Measurements from ENCODE around the gene OLR1.

The OLR1 gene

DNA sequence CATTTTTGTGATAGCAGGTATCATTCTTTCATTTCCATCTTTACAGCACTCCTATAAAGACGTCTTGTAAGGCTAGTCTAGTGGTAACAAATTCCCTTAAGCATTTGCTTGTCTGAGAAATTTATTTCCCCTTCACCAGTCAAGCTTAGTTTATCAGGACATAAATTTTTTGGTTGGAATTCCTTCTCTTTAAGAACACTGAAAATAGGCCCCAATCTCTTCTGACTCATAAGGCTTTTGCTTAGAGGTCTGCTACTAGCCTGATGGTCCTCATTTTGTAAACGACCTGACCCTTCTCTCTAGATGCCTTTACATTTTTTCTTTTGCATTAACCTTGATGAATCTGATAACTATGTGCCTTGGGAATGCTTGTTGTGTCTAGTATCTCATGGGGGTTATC is 20.3 kb downstream of the OLR1 start:
- DNase-seq, result no peak

DNA sequence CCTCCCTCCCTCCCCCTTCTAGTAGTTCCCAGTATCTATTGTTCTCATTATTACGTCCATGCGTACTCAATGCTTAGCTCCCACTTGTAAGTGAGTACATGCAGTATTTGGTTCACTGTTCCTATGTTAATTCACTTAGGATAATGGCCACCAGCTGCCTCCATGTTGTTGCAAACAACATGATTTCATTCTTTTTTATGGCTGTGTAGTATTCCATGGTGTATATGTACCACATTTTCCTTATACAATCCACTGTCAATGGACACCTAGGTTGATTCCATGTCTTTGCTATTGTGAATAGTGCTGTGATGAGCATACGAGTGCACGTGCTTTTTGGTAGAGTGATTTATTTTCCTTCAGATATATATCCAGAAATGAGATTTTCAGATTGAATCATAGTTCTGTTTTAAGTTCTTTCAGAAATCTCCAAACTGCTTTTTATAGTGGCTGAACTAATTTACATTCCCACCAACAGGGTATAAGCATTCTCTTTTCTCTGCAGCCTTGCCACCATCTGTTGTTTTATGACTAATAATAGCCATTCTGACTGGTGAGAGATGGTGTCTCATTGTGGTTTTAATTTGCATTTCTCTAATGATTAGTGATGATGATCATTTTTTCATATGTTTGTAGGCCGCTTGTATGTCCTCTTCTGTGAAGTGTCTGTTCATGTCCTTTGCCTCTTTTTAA is 24.1 kb downstream of the OLR1 start:
- no peak for DNase-seq

DNA sequence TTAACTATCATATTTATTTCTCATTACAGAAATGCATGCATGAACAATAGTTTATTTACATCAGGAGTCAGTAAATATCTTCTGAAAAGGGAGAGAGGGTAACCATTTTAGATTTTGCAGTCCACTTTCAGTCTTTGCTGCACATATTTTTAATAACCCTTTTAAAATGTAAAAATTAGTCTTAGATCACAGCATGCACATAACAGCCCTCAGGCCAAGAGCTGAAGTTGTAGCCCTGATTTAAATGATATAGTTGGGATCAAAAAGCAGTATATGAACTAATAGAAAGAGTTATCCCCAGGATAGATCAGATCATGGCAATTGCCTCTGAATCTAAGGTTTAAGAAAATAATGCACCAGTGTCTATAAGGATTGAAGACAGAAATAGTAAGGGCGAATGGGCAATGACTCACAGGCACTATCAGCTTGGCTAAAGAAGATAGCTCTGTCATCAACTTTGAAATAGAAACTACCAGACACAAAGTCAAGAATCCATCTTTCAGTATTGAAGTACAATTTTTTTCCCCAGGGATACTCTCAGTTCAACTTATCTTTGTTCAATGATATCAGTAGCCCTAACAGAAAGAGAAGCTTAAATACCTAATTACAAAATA is 28.8 kb downstream of the OLR1 start:
- no peak for DNase-seq

DNA sequence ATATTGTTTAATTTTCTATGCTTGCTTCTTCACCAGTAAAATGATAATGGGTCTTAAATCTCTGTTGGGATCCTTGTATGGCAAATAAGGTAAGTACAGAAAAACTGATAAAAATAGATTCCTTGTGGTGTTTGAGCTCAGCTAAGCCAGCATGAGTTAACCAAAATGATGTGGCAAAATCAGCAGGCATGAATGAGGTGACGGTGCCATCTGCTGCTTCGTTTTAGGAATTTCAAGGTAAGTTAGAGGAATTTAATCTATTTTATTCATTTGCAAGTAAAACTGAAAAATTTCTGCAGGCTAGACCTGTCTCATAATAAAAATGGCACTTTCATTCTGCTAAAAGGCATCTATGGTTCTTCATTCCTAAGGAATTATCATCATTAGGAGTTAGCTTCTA is 31.9 kb downstream of the OLR1 start:
- peak; percentile 60 for DNase-seq

DNA sequence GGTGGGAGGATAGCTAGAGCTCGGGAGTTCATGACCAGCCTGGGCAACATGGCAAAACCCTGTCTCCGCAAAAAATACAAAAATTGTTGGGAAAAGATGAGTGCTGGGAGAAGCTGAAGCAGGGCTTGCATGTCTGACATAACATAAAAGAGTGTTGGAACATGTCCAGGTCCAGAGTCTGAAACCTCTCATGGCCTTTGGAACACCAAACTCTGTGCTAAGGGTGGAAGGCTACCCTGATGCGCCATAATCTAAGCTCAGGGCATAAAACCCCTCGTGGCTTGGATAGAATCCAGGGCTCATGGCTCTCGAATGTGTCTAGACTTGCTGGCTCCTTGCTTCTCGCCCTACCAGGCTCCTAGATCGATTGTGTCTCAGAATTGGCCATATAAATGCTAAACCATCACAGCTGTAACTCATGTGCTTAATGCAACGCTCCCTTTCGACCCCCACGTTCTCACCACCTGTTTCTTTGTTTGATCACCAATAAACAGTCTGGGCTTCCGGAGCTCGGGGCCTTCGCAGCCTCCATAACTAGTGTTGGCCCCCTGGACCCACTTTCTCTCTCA is 35.2 kb downstream of the OLR1 start:
- no peak for DNase-seq

DNA sequence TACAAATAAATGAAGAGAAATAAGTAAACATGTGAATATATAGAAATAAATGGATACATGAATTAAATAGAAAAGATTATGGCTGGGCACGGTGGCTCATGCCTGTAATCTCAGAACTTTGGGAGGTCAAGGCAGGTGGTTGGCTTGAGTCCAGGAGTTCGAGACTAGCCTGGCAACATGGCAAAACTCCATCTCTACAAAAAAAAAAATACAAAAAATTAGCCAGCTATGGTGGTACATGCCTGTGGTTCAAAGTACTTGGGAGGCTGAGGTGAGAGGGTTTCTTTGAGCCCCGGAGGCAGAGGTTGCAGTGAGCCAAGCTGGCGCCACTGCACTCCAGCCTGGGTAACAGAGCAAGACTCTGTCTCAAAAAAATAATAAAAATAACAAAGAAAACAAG is 36.8 kb downstream of the OLR1 start:
- DNase-seq, result no peak

DNA sequence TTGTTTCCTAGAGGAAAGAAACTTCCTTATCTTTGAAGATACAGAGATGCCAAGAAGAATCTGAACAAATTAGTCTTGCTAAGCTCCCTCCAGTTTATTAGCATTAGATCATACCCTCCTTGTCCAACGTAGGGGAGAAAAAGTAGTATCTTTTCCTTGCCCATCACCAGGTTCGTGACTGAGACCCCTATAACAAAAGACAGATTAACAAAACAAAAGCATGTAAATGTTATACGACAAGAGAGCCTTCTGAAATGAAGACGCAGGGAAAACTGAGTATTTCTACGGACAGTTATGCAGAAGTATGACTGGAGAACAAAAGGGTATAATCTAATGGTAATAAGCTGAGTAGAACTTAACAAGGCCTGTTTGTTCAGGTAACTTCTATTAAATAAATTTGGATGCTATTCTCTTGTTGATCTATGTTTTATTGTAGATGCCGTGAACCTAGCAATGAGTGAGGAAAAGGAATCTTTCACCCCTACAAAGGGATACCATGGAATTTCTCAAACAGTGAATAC is 39.0 kb downstream of the OLR1 start:
- no peak for DNase-seq

DNA sequence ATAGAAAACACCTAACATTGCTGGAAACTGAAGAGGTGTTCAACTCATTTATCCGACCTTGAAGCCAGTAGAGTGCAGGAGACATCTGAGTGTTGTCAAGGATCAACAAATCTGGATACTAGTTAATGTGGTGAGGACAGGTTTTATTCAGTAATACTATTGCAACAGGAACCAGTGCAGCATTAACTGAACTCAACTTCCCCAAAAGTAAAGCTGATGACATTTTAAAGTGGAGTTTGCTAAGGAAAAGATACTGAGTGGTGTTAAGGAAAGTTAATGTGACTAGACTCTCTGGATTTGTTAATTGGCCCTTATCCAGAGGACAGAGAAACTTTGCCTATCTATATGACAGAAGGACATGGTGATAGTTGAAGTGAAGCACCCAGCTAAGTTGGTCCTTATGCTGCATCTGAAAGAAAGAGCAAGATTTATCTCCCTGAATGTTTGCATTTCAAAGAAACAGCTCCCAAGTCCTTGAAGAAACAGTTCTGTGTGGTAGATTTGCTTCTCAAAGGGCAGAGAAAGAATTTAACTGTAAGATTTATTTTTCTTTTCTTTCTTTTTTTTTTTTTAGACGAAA is 40.7 kb downstream of the OLR1 start:
- DNase-seq, result no peak

DNA sequence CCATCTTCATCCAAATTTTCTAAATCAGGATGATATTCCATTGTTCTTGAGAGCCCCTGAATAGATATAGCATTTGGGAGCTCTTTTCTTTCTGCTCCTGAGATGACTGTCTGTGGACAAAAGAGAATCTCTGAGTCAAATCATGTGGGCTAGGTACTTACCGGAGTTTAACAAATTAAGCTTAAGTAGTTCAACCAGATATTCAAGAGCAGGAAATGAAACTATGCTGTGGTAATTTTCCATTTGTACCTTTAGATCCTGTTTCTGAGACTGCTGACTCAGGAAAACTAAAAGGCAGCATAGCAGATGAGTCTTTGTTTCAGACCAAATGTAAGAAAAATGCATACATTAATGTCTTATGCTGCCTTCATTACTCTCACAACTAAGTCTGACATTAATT is 41.9 kb downstream of the OLR1 start, which contains the start of gene CLEC7A:
CLEC7A (minus strand) TSS at position 158 of the 400 bp plus-strand sequence; CDS start at position 41, 117 bp downstream.
- DNase-seq, result peak; percentile 21

DNA sequence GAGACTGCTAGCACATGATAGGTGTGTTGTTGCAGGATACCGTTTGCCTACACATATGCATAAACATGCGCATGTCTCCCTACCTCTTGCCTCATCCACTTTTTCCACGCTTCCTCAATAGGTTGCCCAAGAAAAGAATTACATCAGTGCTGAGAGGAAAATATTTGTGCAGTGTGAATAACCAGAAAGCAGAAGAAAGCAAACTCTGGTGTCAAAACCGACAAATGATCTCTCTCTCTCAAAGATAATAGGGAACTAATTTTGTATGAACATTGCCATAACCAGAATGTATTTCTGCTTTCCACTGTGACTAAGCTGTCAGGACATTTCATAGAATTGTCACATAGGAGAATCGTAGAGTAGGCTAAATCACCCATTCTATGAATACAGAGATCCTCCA is 43.2 kb downstream of the OLR1 start:
- peak; percentile 35 for DNase-seq

DNA sequence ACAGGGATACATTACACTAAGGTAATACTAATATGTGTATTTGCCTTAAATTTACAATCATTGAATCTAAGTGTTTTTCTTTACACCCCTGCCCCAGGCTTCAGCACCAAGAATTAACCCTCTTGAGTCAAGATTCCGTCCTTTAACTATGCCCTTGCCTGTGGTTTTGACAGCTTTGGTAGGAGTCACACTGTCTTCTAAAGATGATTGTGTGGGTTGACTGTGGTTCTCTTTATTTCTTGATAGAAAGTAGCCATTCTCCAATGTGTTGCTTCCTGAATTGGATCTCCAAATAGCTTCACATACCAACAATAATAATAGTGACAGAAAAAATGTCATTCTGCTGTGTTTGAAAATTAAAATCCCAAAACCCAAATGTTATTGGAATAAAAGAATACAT is 45.5 kb downstream of the OLR1 start:
- no peak for DNase-seq

DNA sequence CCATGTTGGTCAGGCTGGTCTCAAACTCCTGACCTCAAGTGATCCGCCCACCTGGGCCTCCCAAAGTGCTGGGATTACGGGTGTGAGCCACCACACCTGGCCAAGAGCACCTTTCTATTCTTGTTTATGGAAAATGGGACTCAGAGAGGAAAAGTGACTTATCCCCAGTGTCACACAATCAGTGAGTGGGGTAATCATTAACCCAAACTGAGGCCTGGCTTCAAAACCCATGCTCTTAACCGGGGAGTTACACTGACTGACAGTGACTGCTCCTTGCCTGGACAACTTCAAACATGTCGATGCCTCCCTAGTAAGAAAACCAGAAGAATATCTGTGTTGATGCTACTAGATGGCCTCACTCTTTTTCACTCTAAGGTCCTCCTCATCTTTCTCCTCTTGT is 49.2 kb downstream of the OLR1 start:
- DNase-seq, result no peak

DNA sequence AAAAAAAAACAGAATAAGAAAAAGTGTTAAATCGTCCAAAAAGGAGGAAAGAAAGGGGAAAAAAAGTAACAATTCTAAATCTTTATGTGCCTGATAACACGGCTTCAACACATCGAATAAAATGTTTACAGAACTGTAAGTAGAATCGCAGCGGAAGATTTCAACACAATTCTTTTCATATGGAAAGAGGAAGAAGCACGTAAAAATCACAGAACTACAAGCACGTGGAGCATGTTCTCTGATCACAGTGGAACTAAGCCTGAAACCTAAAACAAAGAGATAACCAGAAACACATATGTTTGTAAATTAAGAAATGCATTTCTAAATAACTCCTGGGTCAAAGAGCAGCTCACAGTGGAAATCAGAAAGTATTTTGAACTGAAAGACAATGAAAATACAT is 50.7 kb downstream of the OLR1 start:
- DNase-seq, result no peak

DNA sequence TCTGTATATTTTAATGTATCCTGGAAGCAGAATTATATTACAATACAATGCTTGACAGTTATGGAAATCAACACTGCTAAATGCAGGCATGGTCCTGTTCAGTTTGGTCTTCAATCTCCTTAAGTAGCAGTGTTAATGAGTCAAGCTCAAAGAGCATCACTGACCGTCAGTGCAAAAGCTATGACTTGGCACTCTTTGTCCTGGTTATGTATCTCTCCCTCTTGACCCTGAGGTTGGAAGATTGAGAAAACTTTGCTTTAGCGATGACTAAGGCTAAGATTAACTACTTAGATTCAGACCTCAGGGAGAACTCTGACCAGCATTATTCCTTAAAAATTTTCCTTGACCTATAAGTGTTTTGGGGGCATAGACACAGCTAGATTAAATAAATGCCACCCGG is 52.9 kb downstream of the OLR1 start:
- no peak for DNase-seq

DNA sequence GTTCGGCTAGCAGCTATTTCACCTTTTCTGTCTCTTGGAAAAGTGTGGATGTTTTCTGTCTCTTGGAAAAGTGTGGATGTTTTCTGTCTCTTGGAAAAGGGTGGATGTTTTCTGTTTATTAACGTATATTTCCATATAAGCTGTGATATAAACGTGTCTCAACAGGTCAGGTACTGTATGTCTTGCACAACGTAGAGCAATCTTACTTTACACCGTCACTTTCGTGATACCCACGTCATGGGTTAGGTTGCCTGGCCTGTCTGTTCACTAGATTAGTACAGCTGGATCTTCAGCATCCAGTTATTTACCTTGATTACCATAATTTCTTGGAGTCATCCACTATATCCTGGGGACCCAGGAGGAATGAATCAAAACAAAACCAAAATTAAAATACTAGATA is 56.0 kb downstream of the OLR1 start:
- DNase-seq, result no peak

DNA sequence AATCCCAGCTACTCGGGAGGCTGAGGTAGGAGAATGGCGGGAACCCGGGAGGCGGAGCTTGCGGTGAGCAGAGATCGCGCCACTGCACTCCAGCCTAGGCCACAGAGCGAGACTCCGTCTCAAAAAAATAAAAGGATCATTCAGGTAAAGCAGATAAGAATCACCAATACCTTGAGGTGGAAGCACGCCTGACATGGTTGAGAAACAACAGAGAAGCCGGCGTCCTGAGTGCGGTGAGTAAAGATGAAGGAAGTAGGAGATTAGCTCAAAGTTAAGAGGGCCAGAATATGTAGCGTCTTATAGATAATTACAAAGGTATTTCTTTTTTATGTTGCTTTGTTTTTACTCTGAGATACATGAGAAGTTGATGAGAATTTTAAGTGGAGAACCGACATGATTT is 56.6 kb downstream of the OLR1 start:
- no peak for DNase-seq

DNA sequence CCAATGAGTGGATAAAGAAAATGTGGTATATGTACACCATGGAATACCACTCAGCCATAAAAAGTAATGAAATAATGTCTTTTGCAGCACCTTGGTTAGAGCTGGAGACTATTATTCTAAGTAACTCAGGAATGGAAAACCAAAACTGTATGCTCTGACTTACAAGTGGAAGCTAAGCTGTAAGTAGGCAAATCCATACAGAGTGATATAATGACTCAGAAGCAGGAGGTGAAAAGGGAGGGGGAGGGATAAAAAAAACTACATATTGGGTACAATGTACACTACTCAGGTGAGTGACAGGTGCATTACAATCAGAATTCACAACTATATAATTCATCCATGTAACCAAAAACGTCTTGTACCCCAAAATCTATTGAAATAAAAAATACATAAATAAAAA is 58.0 kb downstream of the OLR1 start:
- DNase-seq, result no peak

DNA sequence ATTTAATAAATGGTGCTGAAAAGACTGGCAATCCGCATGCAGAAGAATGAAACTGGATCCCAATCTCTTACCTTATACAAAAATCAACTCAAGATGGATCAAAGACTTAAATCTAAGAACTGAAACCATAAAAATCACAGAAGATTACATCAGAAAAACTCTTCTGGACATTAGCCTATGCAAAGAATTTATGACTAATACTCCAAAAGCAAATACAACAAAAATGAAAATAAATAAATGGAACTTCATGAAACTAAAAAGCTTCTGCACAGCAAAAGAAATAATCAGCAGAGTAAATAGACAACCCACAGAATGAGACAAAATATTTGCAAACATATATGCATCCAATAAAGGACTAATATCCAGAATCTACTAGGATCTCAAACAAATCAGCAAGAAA is 58.9 kb downstream of the OLR1 start:
- DNase-seq, result no peak

DNA sequence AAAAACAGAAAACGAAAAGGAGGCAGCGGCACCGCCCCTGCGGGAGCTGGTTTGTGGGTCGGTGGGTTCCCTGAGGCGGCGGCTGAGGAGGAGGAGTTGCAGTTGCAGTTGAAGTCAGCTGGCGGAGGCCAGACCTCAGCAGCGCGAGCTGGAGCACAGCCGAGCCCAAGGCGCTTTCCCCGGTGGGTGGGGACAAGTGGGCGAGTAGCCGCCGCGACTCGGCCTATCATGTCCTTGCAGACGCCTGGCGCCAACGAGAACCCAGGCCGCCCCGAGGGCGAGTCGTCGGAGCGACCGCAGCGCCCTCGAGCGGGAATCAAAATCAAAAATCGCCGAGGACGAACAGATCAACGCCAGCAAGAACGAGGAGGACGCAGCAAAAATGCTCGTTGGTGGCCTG is 60.5 kb downstream of the OLR1 start:
- no peak for DNase-seq

DNA sequence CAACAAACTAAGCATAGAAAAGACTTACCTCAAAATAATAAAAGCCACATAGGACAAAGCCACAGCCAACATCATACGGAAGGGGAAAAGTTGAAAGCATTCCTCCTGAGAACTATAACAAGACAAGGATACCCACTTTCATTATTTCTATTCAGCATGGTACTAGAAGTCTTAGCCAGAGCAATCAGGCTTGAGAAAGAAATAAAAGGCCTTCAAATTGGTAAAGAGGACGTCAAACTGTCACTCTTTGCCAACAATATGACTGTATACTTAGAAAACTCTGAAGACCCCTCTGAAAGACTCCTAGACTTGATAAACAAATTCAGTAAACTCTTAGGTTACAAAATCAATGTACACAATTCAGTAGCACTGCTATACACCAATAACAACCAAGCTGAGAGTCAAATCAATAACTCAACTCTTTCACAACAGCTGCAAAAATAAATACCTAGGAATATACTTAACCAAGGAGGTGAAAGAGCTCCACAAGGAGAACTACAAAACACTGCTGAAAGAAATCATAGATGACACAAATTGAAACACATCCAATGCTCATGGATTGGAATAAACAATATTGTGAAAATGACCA is 61.6 kb downstream of the OLR1 start:
- DNase-seq, result no peak

Measured in CD4-positive, alpha-beta T cell treated with Interleukin-21 for 1 hour (primary cell).